HEK293 (cell line): Measurements from ENCODE around the gene WNT16.
A peak's percentile ranks its signal among the peaks of the same experiment; 100 is the strongest.

Source experiments
- CTCF ChIA-PET: fragments of 350-600 bp; formaldehyde crosslinking; extraction: SDS; loops from one replicate; lab custom pipeline; 2021; ENCODE audit warnings: antibody characterized with exemption; lab: Yijun Ruan, JAX
- POLR2A ChIA-PET: fragments of 300-600 bp; formaldehyde crosslinking; extraction: SDS; loops from one replicate; lab custom pipeline; 2020; ENCODE audit warnings: antibody characterized with exemption, inconsistent platforms; lab: Yijun Ruan, JAX
- H3K27ac ChIP-seq: fragments of 200-500 bp; sonication (Bioruptor generic); 2 replicates; pipeline ENCODE4 v1.5.1; 2014; ENCODE audit warnings: low read depth, low read length, control low read depth, inconsistent platforms; ENCODE audit errors: extremely low read depth
- H3K36me3 ChIP-seq, 2 experiments: fragments of 200-500 bp in 1 of 2; sonication (Bioruptor generic) in 1 of 2; 1 replicate in 1 of 2; 2 replicates in 1 of 2; pipeline ENCODE4 v1.5.1; 2014 to 2017; ENCODE audit warnings: inconsistent platforms in 2 of 2, low read length in 2 of 2; ENCODE audit not compliant: control insufficient read depth in 2 of 2, insufficient read depth in 1 of 2
- H3K4me1 ChIP-seq: fragments of 200-500 bp; sonication (Bioruptor generic); 2 replicates; pipeline ENCODE4 v1.5.1; 2014; ENCODE audit warnings: mild to moderate bottlenecking, low read length, inconsistent platforms; ENCODE audit not compliant: control insufficient read depth, insufficient read depth
- H3K4me3 ChIP-seq: 2 replicates; pipeline ENCODE4 v1.5.1; 2011; ENCODE audit warnings: low read depth, mild to moderate bottlenecking, control low read depth, low read length, moderate library complexity
- H3K9me3 ChIP-seq: fragments of 200-500 bp; sonication (Bioruptor generic); 2 replicates; pipeline ENCODE4 v1.5.1; 2014; ENCODE audit warnings: low read depth, low read length, inconsistent platforms; ENCODE audit not compliant: control insufficient read depth, insufficient read depth
- BCL11A ChIP-seq: fragments of 450-650 bp; formaldehyde crosslinking; IDR thresholded peaks from 2 replicates; pipeline ENCODE4 v1.5.1; 2016; ENCODE audit warnings: low read depth, missing biosample characterization, missing genetic modification characterization
- GFI1B ChIP-seq: fragments of 450-650 bp; formaldehyde crosslinking; IDR thresholded peaks from 2 replicates; pipeline ENCODE4 v1.5.1; 2016; ENCODE audit warnings: missing biosample characterization, missing genetic modification characterization
- GLI2 ChIP-seq: fragments of 450-650 bp; formaldehyde crosslinking; IDR thresholded peaks from 2 replicates; pipeline ENCODE4; 2017; ENCODE audit warnings: missing biosample characterization, missing genetic modification characterization, low read depth, borderline replicate concordance
- HOXD13 ChIP-seq: sonication (generic); formaldehyde crosslinking; IDR thresholded peaks from 2 replicates; pipeline ENCODE4 v1.8.0; 2022; ENCODE audit warnings: missing genetic modification reagents, borderline replicate concordance
- IKZF3 ChIP-seq: fragments of 450-650 bp; IDR thresholded peaks from 2 replicates; pipeline ENCODE4 v1.5.0; 2018; ENCODE audit warnings: missing biosample characterization, mild to moderate bottlenecking, missing genetic modification characterization, moderate library complexity
- INSM2 ChIP-seq: fragments of 450-650 bp; formaldehyde crosslinking; IDR thresholded peaks from 2 replicates; pipeline ENCODE4 v1.5.1; 2016; ENCODE audit warnings: missing biosample characterization, missing genetic modification characterization
- MYNN ChIP-seq: fragments of 450-650 bp; formaldehyde crosslinking; IDR thresholded peaks from 2 replicates; pipeline ENCODE4 v1.5.1; 2016; ENCODE audit warnings: missing biosample characterization, missing genetic modification characterization, borderline replicate concordance
- MZF1 ChIP-seq: fragments of 450-650 bp; formaldehyde crosslinking; IDR thresholded peaks from 2 replicates; pipeline ENCODE4 v1.5.1; 2017; ENCODE audit warnings: missing biosample characterization, missing genetic modification characterization, borderline replicate concordance
- PRDM6 ChIP-seq: fragments of 450-650 bp; formaldehyde crosslinking; IDR thresholded peaks from 2 replicates; pipeline ENCODE4 v1.5.1; 2017; ENCODE audit warnings: missing biosample characterization, missing genetic modification characterization
- SCRT2 ChIP-seq: fragments of 450-650 bp; formaldehyde crosslinking; IDR thresholded peaks from 2 replicates; pipeline ENCODE4 v1.5.1; 2016; ENCODE audit warnings: missing biosample characterization, missing genetic modification characterization
- ZEB2 ChIP-seq: fragments of 450-650 bp; formaldehyde crosslinking; IDR thresholded peaks from 2 replicates; pipeline ENCODE4 v1.5.1; 2016; ENCODE audit warnings: missing biosample characterization, missing genetic modification characterization
- ZNF114 ChIP-seq: fragments of 450-650 bp; formaldehyde crosslinking; IDR thresholded peaks from 2 replicates; pipeline ENCODE4 v1.5.0; 2017; ENCODE audit warnings: missing biosample characterization, missing genetic modification characterization
- ZNF140 ChIP-seq: fragments of 450-650 bp; formaldehyde crosslinking; IDR thresholded peaks from 2 replicates; pipeline ENCODE4 v1.5.1; 2016; ENCODE audit warnings: missing biosample characterization, missing genetic modification characterization
- ZNF157 ChIP-seq: fragments of 450-650 bp; formaldehyde crosslinking; IDR thresholded peaks from 2 replicates; pipeline ENCODE4 v1.5.1; 2016; ENCODE audit warnings: missing biosample characterization, missing genetic modification characterization
- ZNF174 ChIP-seq: fragments of 450-650 bp; formaldehyde crosslinking; IDR thresholded peaks from 2 replicates; pipeline ENCODE4 v1.5.0; 2017; ENCODE audit warnings: missing biosample characterization, mild to moderate bottlenecking, missing genetic modification characterization
- ZNF223 ChIP-seq: fragments of 450-650 bp; formaldehyde crosslinking; IDR thresholded peaks from 2 replicates; pipeline ENCODE4 v1.5.1; 2016; ENCODE audit warnings: missing biosample characterization, missing genetic modification characterization
- ZNF23 ChIP-seq: fragments of 450-650 bp; formaldehyde crosslinking; IDR thresholded peaks from 2 replicates; pipeline ENCODE4 v1.5.1; 2016; ENCODE audit warnings: missing biosample characterization, missing genetic modification characterization, borderline replicate concordance
- ZNF37A ChIP-seq: fragments of 450-650 bp; IDR thresholded peaks from 2 replicates; pipeline ENCODE4 v1.5.1; 2018; ENCODE audit warnings: missing biosample characterization, missing genetic modification characterization
- ZNF391 ChIP-seq: fragments of 450-650 bp; formaldehyde crosslinking; IDR thresholded peaks from 2 replicates; pipeline ENCODE4 v1.5.1; 2016; ENCODE audit warnings: low read depth, missing biosample characterization, missing genetic modification characterization, borderline replicate concordance
- ZNF707 ChIP-seq: fragments of 450-650 bp; formaldehyde crosslinking; IDR thresholded peaks from 2 replicates; pipeline ENCODE4 v1.5.1; 2016; ENCODE audit warnings: missing biosample characterization, missing genetic modification characterization
- ZNF76 ChIP-seq: fragments of 450-650 bp; formaldehyde crosslinking; IDR thresholded peaks from 2 replicates; pipeline ENCODE4; 2016; ENCODE audit warnings: low read depth, missing biosample characterization, missing genetic modification characterization, borderline replicate concordance
- ZNF777 ChIP-seq: fragments of 450-650 bp; formaldehyde crosslinking; IDR thresholded peaks from 2 replicates; pipeline ENCODE4 v1.5.1; 2017; ENCODE audit warnings: missing biosample characterization, missing genetic modification characterization, borderline replicate concordance

The WNT16 gene

GRCh38 chr7:121385800-121386179 is 57.0 kb downstream of the WNT16 start:
- CTCF ChIA-PET = interaction anchor here (0.8 to 3.4 kb wide), 2 partner anchors 10 to 162 kb away, joined by 3 to 26 read pairs; partner anchors contain the start of gene FAM3C
- Histone ChIP-seq H3K4me1 (no peaks in the 10 kb centered on the region), H3K27ac (no peak overlapping the region), H3K4me3 (no peak overlapping the region), H3K36me3 (no peaks in the 10 kb centered on the region)
- POLR2A ChIA-PET = interaction anchor here (3.0 kb wide), 1 partner anchor 10 kb away, joined by 15 read pairs; the partner anchor contains the start of gene FAM3C
- TF ChIP-seq MZF1 (tag by site-specific recombination) = 0 out of 2 replicates have a peak, but pooled peaks have one; percentile 43
- no peak for TF ChIP-seq ZNF777 (tag by site-specific recombination)
- no peak for TF ChIP-seq GFI1B
- no peak for TF ChIP-seq ZNF157
- no peak for TF ChIP-seq ZNF174 (tag by site-specific recombination)
- TF ChIP-seq ZNF223 (tag by site-specific recombination) = no peak
- TF ChIP-seq ZNF37A = no peak
- no peak for TF ChIP-seq IKZF3
- no peak for TF ChIP-seq HOXD13 (CRISPR knock-in tag)
- TF ChIP-seq, all 188 proteins: peak for 1
- no peaks in the 10 kb centered on the region for H3K9me3 ChIP-seq

GRCh38 chr7:121388950-121389349 is 60.1 kb downstream of the WNT16 start:
- H3K4me1 ChIP-seq = no peaks in the 10 kb centered on the region
- H3K27ac ChIP-seq = no peak overlapping the region
- no peak overlapping the region for H3K4me3 ChIP-seq
- TF ChIP-seq BCL11A (tag by site-specific recombination) = no peak
- TF ChIP-seq ZNF140 (tag by site-specific recombination) = no peak
- TF ChIP-seq ZNF174 (tag by site-specific recombination) = no peak
- TF ChIP-seq PRDM6 (tag by site-specific recombination) = peak; percentile 47; the same call in 1 of the 2 replicates
- TF ChIP-seq GLI2 = no peak
- no peak for TF ChIP-seq ZNF23 (tag by site-specific recombination)
- peak; percentile 49; the same call in 1 of the 2 replicates for TF ChIP-seq SCRT2 (tag by site-specific recombination)
- H3K36me3 ChIP-seq = peaks cover 0 to 4% of the 10 kb centered on the region in 2 experiments; a peak in 1 of 3 replicates
- H3K9me3 ChIP-seq = no peaks in the 10 kb centered on the region
- ChIA-PET POLR2A (no interaction called here), CTCF (interaction anchor here (0.7 to 1.6 kb wide), 2 partner anchors 170 to 597 kb away, joined by 3 read pairs; no protein-coding TSS in a partner anchor)

GRCh38 chr7:121390109-121390508 is 61.3 kb downstream of the WNT16 start:
- H3K4me1 ChIP-seq = no peaks in the 10 kb centered on the region
- TF ChIP-seq MYNN (tag by site-specific recombination) = no peak
- TF ChIP-seq ZEB2 (tag by site-specific recombination) = no peak
- TF ChIP-seq ZNF707 (tag by site-specific recombination) = no peak
- no peak for TF ChIP-seq INSM2 (tag by site-specific recombination)
- TF ChIP-seq ZNF391 (tag by site-specific recombination) = no peak
- no peak for TF ChIP-seq ZNF76 (tag by site-specific recombination)
- TF ChIP-seq ZNF114 (tag by site-specific recombination) = no peak
- CTCF ChIA-PET = interaction anchor here (0.5 kb wide), 1 partner anchor 155 kb away, joined by 4 read pairs; no protein-coding TSS in a partner anchor

More at GRCh38 chr7:121390109-121390508, 61.3 kb downstream of the WNT16 start:
- Histone ChIP-seq H3K36me3 (peaks cover 0 to 4% of the 10 kb centered on the region in 2 experiments; a peak in 1 of 3 replicates), H3K4me3 (no peak overlapping the region), H3K27ac (no peak overlapping the region), H3K9me3 (no peaks in the 10 kb centered on the region)
- POLR2A ChIA-PET = no interaction called here
